CD4-positive, alpha-beta T cell treated with Interferon alpha-2 for 1 hour (primary cell): Measurements from ENCODE around the gene SLF2.
"Not testable (repeated sequence)": the region's sequence is repeated elsewhere in the genome, so short reads cannot be mapped to it uniquely, and the experiment has no call there.

Source experiments
- DNase-seq, 2 donors: peaks; one replicate each; pipeline ENCODE4 v3.0.0-alpha.2; 2020 to 2022

The SLF2 gene

DNA sequence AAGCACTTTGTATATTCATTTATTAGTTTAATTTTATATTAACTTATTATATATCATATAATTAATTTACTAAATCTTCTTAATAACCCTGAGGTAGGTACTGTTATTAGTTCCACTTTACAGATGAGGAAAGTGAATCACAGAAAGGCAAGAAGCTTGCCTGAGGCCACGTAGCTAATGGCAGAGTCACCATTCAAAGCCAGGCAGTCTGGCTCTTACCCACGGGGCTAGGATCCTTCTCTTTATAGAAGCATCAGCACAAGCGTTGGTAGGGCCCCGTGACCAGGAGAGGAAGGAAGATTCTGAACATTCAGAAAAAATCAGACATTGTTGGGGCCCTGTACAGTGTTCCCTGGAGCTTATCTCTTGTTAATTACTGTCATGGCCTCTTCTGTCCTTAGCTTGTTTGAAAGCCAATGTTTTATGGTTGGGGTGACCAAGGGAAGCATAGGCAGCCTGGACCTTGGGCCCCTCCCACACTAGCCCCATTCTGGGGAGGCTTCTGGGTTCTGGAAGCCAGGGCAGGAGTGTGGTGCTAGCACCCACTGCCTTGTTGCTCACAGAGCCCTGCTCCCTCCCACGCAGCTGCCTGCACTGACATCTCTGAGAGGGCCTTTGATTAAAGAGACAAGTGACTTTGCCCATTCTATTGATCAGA is 31.1 kb upstream of the SLF2 start:
- DNase-seq: no peak

DNA sequence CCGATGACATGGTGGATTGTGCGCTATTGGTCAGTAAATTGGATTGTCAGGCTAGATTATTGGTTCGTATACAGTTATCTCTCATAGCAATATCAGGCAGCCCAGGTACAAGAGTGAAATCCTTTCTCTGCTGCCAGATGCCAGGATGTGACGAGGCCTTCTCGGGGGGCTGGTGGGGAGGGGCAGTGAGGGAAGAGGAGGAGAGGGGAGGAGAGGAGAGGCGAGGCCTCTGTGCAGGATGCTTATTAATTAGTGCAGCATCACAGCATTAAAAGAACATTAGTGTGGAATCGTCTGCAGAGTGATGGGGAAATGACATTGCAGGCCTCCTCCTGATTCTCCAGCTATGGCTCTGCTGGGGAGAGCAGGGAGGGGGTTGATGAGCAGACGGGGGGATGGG is 30.5 kb upstream of the SLF2 start:
- no peak for DNase-seq

DNA sequence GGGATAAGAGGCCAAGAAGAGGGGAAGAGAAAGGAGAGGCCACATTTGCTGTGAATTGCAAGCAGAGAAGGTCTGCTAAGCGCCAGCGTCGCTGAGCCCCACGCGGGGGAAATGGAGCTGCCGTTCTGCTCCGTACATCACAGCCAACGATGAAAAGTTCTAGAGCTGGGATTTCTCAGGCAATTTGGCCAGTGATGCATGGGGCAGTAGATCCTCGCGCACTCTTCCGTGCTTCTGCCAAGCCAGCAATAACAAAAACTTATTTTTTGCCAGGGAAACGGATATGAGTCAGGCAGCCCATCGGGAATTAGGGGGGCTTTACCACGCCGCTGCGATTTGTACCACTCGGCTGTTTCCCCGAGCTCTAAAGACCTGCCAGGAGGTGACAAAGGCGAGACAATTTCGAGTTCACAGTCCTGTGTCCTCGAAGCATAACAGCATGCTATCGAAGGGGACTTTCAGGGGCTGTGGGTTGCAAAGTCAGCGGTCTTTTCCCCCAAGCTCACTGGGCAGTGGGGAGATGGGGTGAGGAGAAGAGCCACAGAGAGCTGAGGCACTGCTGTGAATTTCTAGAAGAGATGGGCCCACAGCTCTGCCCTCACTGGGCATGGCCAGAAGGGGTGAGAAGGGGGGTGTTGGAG is 30.0 kb upstream of the SLF2 start:
- DNase-seq: no peak

DNA sequence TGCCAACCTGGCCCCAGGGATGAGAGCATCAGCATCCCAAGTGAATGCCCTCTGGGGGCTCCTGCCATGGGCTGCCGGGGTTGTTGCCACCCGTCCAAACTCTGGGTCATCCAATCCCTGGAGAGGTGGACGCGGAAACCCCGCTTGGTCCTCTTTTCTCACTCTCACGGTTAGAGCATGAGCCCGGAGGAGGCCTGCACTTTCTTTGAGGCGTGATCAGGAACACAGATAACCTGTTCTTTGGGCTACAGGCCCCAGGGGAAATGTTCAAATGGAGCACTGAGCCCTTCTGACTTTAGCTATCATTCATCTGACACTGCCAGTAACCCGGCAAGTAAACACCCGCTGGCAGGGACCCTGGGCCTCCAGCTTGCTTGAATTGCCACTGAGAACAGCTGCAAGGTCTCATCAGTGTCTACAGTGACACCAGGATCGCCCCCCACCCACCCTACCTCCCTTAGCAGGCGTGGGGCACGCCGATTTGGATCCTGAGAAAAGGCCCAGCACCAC is 29.4 kb upstream of the SLF2 start:
- no peak for DNase-seq

GRCh38 chr10:100885611-100886010 is 27.2 kb upstream of the SLF2 start:
- not testable (repeated sequence) for DNase-seq

DNA sequence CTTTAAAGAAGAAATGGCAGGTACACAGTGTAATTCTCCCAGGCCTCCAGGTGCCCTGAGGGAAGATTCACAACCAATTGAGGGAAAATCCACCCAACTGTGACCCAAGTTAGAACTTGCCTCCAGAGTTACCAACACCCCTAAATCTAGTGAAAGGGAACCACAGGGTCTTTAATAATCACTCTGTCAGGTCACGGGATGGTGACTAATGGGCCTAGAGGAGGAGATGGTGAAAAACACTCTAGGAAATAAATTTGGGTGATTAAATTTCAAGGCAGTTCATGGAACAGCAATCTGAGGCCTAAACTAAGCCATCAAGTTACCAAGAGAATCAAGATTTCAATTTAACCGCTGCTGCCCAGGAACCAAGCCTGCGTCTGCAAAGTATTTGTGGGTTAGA is 26.7 kb upstream of the SLF2 start:
- DNase-seq: no peak

DNA sequence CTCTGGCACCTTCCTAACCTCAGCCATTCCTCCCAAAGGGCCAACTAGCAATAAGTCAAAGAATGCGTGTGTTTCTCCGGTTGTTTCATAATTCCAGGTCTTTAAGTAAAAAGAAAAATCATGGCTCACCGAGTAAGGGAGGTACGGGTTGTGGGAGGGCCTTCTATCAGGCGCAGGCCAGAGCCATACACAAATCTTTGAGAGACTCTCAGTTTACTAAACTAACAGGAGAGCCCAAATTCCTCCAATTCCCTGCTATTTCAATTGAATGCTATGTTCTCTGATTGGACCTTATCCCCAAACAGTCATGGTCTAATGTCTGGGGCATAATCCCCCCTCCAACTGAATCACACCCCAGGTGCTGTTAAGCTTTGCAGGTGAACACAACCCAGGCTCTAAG is 26.2 kb upstream of the SLF2 start:
- no peak for DNase-seq

GRCh38 chr10:100886963-100887362 is 25.8 kb upstream of the SLF2 start:
- no peak for DNase-seq

DNA sequence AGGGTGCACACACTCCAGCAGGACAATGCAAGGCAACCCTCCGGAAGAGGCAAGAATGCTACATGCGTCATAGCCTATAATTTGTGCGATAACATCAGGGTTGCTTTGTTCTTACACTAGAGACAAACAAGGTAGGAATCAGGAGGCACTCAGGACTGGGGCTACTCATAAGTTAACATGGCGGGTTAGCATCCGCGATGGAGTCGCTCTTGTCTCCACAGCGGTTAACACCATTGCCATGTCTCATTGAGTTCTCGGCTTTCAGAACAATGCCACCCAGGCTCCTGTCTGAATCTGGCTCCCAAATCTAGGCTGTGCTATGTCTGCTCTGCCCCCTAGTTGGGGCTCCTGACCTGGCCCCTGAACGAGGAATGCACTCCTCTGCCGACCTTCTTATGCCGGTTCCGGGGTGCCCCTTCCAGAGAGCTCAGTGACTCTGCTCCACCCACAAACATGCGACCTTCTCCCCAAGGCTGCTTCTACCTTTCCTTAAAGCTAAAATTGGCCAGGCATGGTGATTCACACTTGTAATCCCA is 24.9 kb upstream of the SLF2 start:
- DNase-seq: no peak

- DNase-seq: no peak
These were observed 23.8 kb upstream of the SLF2 start for GRCh38 chr10:100888957-100889356.

GRCh38 chr10:100889546-100889945 is 23.2 kb upstream of the SLF2 start:
- no peak for DNase-seq

DNA sequence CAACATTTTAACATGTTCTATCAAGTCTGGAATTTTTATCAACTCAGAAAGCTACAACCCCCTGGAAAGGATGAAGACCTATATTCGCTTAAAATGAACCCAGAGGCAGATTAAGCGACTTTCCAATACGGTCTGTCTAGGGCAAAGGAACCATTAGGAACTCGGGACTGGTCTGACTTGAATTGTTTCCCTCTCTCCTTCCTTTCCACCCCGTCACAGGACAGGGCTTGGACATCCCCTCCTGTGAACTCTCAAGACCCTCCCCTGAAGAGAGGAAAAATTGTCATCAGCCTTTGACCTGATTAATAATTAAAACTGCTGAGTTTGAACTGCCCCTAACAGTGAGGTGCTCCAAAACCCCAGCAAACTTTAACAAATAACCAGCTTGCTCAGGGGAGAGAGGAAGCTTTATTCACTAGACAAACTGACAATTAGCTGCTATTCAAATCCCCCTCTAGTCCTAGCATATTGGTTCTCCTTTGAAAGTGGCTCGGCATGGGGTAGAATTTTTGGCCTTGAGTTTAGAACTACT is 22.6 kb upstream of the SLF2 start:
- DNase-seq: no peak

DNA sequence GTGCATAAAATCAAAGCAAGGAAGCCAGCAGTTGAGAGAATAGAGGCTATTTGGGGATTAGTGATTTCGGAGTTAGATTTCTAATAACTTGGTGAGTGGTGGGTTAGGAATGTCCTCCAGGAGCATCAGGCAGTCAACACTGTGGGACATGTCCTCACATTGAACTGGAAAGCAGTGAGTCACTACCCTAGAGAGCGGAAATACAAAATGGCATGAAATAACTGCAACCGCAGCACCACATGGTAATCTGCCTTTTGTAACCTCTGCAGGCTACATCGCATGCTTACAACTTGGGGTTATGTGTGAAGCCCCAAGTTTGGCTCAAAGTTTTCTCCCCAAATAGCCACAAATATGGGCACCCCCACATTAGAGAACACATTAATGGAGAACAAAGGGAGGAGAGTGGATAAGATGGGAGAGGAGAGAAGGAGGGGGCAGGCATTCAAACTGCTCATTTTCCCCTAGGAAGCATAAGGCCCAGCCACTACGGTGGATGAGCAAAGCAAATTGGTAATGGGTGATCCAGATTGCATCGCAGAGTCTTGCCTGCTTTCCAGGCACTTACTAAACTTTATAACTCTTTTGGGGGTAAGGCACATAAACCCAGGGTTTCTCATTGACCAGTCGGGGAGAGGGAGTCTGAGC is 22.0 kb upstream of the SLF2 start:
- DNase-seq: no peak

GRCh38 chr10:100894033-100894432 is 18.7 kb upstream of the SLF2 start:
- no peak for DNase-seq

GRCh38 chr10:100894589-100895294 is 18.0 kb upstream of the SLF2 start:
- no peak for DNase-seq

DNA sequence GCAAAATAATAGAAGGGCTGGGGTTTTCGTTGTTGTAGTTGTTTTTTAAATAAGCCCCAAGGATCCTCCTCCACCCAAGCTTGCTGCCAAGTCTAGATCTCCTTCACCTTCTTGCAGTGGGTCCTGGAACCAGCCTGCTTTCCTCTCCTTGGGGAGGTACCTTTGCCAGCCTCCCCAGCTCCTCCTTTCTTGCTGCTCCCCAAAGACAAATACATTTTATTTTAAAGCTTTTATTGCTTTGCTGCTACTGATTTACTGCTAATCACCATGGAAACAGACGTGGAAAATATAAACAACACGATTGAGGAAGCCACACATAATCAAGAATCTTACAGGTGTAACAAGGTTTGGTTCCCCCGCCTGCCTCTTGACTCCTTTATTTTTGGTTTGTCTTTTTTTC is 17.4 kb upstream of the SLF2 start:
- no peak for DNase-seq

GRCh38 chr10:100895896-100896295 is 16.9 kb upstream of the SLF2 start:
- DNase-seq: no peak

GRCh38 chr10:100896876-100897461 is 15.8 kb upstream of the SLF2 start:
- no peak for DNase-seq

DNA sequence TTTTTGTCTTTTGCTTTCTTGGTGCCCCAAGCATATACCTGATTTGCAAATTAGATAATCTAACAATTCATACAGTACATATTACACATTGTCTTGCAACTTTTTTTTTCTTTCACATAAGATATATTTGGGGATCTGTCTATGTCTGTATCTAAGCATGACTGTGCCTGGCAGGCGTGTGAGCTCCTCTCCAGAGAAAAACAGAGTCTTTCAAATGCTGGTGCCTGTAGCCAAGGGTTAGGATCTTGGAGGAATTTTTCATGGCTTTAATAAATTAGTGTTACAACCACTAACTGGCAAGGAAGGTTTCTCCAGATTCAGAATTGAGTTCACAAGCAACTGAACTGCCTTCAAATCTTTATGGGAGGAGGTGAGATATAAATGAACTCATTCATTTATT is 14.8 kb upstream of the SLF2 start:
- DNase-seq: no peak

GRCh38 chr10:100899171-100899570 is 13.6 kb upstream of the SLF2 start:
- DNase-seq: no peak

DNA sequence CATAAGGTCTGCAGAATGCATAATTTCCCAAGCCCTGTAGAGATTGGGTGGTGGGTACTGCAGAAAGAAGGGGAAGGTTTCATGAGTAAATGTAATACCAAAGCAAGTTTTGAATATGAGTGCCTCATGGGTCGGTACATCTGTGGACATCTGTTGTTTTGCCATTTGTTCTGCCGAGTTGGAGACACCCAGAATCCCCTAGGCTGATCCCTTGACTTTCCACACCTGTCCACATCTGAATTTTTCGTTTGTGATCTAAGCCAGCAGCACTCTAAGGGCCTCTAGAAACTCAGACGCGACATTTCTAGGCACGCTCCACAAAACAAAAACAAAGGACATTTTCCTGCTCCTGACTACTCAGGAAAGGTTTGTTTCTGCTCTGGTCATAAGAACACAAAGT is 11.7 kb upstream of the SLF2 start:
- no peak for DNase-seq

- no peak for DNase-seq
These were observed 10.1 kb upstream of the SLF2 start for GRCh38 chr10:100902622-100903021.

GRCh38 chr10:100904917-100905316 is 7.8 kb upstream of the SLF2 start:
- DNase-seq: no peak
